Measurements from ENCODE around the gene HOXB5.

DNA sequence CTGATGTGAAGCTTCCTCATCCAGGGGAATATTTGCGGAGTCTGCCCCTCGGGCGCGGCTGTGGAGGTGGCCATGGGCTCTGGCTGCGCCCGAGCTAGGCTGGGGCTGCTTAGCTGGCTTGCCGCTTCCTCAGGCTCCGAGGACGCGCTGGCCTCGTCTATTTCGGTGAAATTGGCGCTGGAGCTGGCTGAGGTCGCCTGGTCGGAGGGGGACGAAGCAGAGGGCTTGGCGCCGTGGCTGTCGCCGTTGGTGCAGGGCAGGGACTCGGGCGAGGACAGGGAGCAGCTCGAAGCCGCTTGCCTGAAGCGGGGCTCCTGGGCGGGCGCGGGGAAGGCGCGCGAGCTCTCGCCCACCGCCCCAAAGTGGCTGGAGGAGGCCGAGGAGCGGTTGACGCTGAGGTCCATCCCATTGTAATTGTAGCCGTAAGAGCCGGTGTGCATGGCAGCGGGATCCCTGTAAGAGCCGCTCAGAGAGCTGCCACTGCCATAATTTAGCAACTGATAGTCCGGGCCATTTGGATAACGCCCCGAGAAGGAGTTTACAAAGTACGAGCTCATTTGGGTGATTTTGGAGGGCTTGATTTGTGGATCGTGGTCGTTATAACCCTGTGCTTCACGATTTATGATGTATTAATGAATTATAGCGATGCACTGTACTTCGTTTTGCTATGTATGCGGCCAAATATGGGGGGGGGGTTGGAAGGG lies at the start of gene HOXB5:
- TF ChIP-seq CTCF (IDR thresholded peaks at IDR 0.05; ENCODE audit: poor library complexity), result no peak
- TF ChIP-seq EZH2phosphoT487 (IDR thresholded peaks at IDR 0.05; ENCODE audit: low read depth, severe bottlenecking, unreplicated experiment), result peak; percentile 55
- TF ChIP-seq EZH2 (IDR thresholded peaks at IDR 0.05; ENCODE audit: borderline replicate concordance), result peak; percentile 14
